Measurements from ENCODE around the gene LSMEM2. TPM values are rescaled to one million over a fixed set of nuclear protein-coding genes. Genes with fewer than 3 reads are reported as not detected.
"Not testable (repeated sequence)": the region's sequence is repeated elsewhere in the genome, so short reads cannot be mapped to it uniquely, and the experiment has no call there.

Gene LSMEM2
- total and polyA plus RNA-seq, 9 of the 15 experiments (the other 6 are each of a cell fraction or from before 2014, with no cell fraction given), result not detected

DNA sequence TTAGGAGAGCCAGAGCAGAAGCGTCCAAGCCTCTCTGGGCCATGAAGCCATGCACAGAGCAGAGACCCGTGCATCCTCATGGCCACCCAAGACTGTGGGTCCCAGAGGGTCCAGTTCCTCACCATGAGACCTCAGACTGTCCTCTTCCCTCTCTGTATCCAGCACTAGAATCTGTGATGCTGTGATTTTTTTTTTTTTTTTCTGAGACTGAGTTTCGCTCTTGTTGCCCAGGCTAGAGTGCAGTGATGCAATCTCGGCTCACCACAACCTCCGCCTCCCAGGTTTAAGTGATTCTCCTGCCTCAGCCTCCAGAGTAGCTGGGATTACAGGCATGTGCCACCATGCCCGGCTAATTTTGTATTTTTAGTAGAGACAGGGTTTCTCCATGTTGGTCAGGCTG lies 34.1 kb upstream of the LSMEM2 start:
- peak; percentile 29; the same call in 1 of the 2 replicates for TF ChIP-seq ATF3 (IDR thresholded peaks at IDR 0.05)
- H3K9me3 ChIP-seq (replicated peaks; ENCODE audit: control insufficient read depth, insufficient read depth, low read depth, low read length); in situ Hi-C loops (cut with MboI); H3K27ac ChIP-seq (ENCODE audit: extremely low read depth, low read depth, low read length); FAIRE-seq; H4K20me1 ChIP-seq (replicated peaks; ENCODE audit: control insufficient read depth, insufficient read depth, low read length); ATAC-seq; H3K4me2 ChIP-seq (ENCODE audit: insufficient read depth, low read length); H3K36me3 ChIP-seq (ENCODE audit: control insufficient read depth, insufficient read depth, low read length); DNase-seq (ENCODE audit: extremely low read depth in 1 of 4, low spot score in 3 of 4); H3K9me1 ChIP-seq (ENCODE audit: control insufficient read depth, insufficient read depth, low read length); H3K4me3 ChIP-seq; H3K27me3 ChIP-seq (ENCODE audit: control insufficient read depth in 2 of 2, insufficient read depth in 2 of 2, low read length in 2 of 2); BruUV-seq (replicated peaks); H2AFZ ChIP-seq (ENCODE audit: low read depth, low read length); intact Hi-C loops (cut with micrococcal nuclease); TF ChIP-seq ATF3 (CRISPR knock-in tag; conservative IDR thresholded peaks at IDR 0.05); CEBPG (CRISPR knock-in tag; IDR thresholded peaks at IDR 0.05): not testable (repeated sequence)
- 0 out of 4 replicates have a peak, but pooled peaks of 1 of the 2 experiments have one; percentile 13 for TF ChIP-seq CEBPG (tag; conservative IDR thresholded peaks at IDR 0.05 in 1 of 2, IDR thresholded peaks at IDR 0.05 in 1 of 2)
- H3K4me1 ChIP-seq (replicated peaks in 1 of 2; ENCODE audit: control insufficient read depth in 2 of 2, insufficient read depth in 2 of 2, low read length in 2 of 2), result peaks cover 42 to 51% of the 10 kb centered on the region in 2 experiments
- 80% methylated on average over 5 of the region's 6 CpGs for WGBS (ENCODE audit: insufficient coverage, low coverage, missing lambda C conversion rate)
- peak overlapping the region in 1 of 2 experiments; percentile 7; a peak in 1 of 4 replicates for H3K9ac ChIP-seq (ENCODE audit: insufficient read depth in 1 of 2, low read depth in 2 of 2, low read length in 2 of 2)
- ChIA-PET CTCF (ENCODE audit: low intra/inter-chr PET ratio) (interaction anchor here (2.7 kb wide), 1 partner anchor 17 kb away, joined by 26 read pairs; no protein-coding TSS in a partner anchor), POLR2A (interaction anchor here (1.0 kb wide), 1 partner anchor 320 kb away, joined by 3 read pairs; no protein-coding TSS in a partner anchor)
- H3K79me2 ChIP-seq (ENCODE audit: control insufficient read depth, insufficient read depth, low read length), result peaks cover 29% of the 10 kb centered on the region
